Lung (tissue), 12 donors: ENCODE results near the gene SSH2. TPM values are rescaled to one million over a fixed set of nuclear protein-coding genes. Genes with fewer than 3 reads are reported as not detected.
A peak's percentile ranks its signal among the peaks of the same experiment; 100 is the strongest.
"Not testable (repeated sequence)": the region's sequence is repeated elsewhere in the genome, so short reads cannot be mapped to it uniquely, and the experiment has no call there.

ENCODE experiments used
- ATAC-seq: fragments of 200-7000 bp; cut with Tn5 transposase; one replicate; pipeline ENCODE4 v1.9.1; 2020; ENCODE audit warnings: moderate number of reproducible peaks; ENCODE audit not compliant: insufficient read depth, low FRiP score
- DNase-seq, 3 donors: peaks; one replicate each; pipeline ENCODE4 v3.0.0-alpha.2; 2013 to 2017
- H3K27ac ChIP-seq, 2 donors: one replicate each; pipeline ENCODE4 v1.5.1; 2013; ENCODE audit warnings: mild to moderate bottlenecking in 2 of 2, moderate library complexity in 2 of 2, control low read depth in 1 of 2, inconsistent platforms in 1 of 2, low read depth in 1 of 2, low read length in 1 of 2
- H3K27me3 ChIP-seq, 3 donors: one replicate each; pipeline ENCODE4 v1.5.1; 2013; ENCODE audit warnings: low read length in 2 of 3; ENCODE audit not compliant: control insufficient read depth in 3 of 3, insufficient read depth in 3 of 3
- H3K36me3 ChIP-seq, 4 donors: one replicate each; pipeline ENCODE4 v1.5.1; 2013; ENCODE audit warnings: low read length in 4 of 4, mild to moderate bottlenecking in 1 of 4, moderate library complexity in 1 of 4; ENCODE audit not compliant: control insufficient read depth in 4 of 4, insufficient read depth in 4 of 4
- H3K4me1 ChIP-seq, 5 donors: one replicate each; pipeline ENCODE4 v1.5.1; 2013; ENCODE audit warnings: low read length in 5 of 5, mild to moderate bottlenecking in 2 of 5, moderate library complexity in 1 of 5; ENCODE audit not compliant: control insufficient read depth in 5 of 5, insufficient read depth in 5 of 5
- H3K4me3 ChIP-seq: one replicate; pipeline ENCODE4 v1.5.1; 2013; ENCODE audit warnings: mild to moderate bottlenecking, control low read depth, moderate library complexity
- H3K9ac ChIP-seq, 2 donors: one replicate each; pipeline ENCODE4 v1.5.1; 2013; ENCODE audit warnings: low read length in 2 of 2, control low read depth in 1 of 2; ENCODE audit not compliant: insufficient read depth in 1 of 2
- H3K9me3 ChIP-seq, 4 donors: one replicate each; pipeline ENCODE4 v1.5.1; 2013; ENCODE audit warnings: low read length in 3 of 4, mild to moderate bottlenecking in 1 of 4, moderate library complexity in 1 of 4; ENCODE audit not compliant: control insufficient read depth in 4 of 4, insufficient read depth in 3 of 4
- CTCF ChIP-seq: IDR thresholded peaks from 2 replicates; pipeline ENCODE4 v1.5.1; 2012; ENCODE audit warnings: mild to moderate bottlenecking; ENCODE audit errors: control extremely low read depth, extremely low read depth
- WGBS, 2 donors: extraction: QIAGEN DNeasy Blood & Tissue Kit; methylation state at CpG; one replicate each; pipeline ENCODE4 v1.1.7; 2013; 5-methylcytosine and 5-hydroxymethylcytosine counted together
- polyA plus RNA-seq, 2 donors: library from polyadenylated mRNA; stranded (reverse); fragments of 200-250 nt; gene quantifications; one replicate each; pipeline ENCODE4 v1.2.1, GENCODE V29; 2013
- total RNA-seq, 2 donors: library from RNA; depleted of rRNA in 1 of 2; stranded (reverse); fragments of >200 nt in 1 of 2; gene quantifications; one replicate each; pipeline ENCODE4 v1.2.1, GENCODE V29; 2014 to 2021
- donor health status: control.
- donor health status: control.
- donor health status: Bipolar disorder and iron deficiency.
- donor health status: healthy.
- donor health status: DM: yes; HTN: yes; CAD: no.

The SSH2 gene
- total and polyA plus RNA-seq, 4 donors: 23.4 to 69.4 (median 41.1) TPM

GRCh38 chr17:29726715-29727252 lies 203.2 kb downstream of the SSH2 start:
- peaks cover 0 to 24% (median 10%) of the 10 kb centered on the region in 5 donors for H3K4me1 ChIP-seq
- no peaks in the 10 kb centered on the region for H3K27me3 ChIP-seq
- H3K36me3 ChIP-seq: peaks cover 0 to 2% (median 0%) of the 10 kb centered on the region in 4 donors
- 13 to 30% methylated on average over 2 of the region's 2 CpGs for WGBS, 2 donors
- ATAC-seq (no peak), DNase-seq (peak in 2 of 3 donors; percentile 64 to 77)
- peak overlapping the region in 1 of 2 donors; percentile 53 for H3K27ac ChIP-seq
- no peak for TF ChIP-seq CTCF
- H3K9ac ChIP-seq: peak overlapping the region in 1 of 2 donors; percentile 61
- no peak overlapping the region for H3K4me3 ChIP-seq
- H3K9me3 ChIP-seq: peaks cover 0 to 5% (median 0%) of the 10 kb centered on the region in 4 donors

GRCh38 chr17:29725408-29725807 lies 204.6 kb downstream of the SSH2 start:
- not testable (repeated sequence) for H3K4me3 ChIP-seq, H3K36me3 ChIP-seq, H3K9ac ChIP-seq, H3K27me3 ChIP-seq, DNase-seq, ATAC-seq, H3K9me3 ChIP-seq, H3K27ac ChIP-seq
- peaks cover 0 to 32% (median 14%) of the 10 kb centered on the region in 5 donors for H3K4me1 ChIP-seq
- WGBS, 2 donors: 91 to 95% methylated on average over 1 of the region's 1 CpG

GRCh38 chr17:29723278-29724047 lies 206.6 kb downstream of the SSH2 start:
- H3K9me3 ChIP-seq: no peaks in the 10 kb centered on the region
- H3K27ac ChIP-seq: peak overlapping the region; percentile 40 to 83
- DNase-seq (no peak), ATAC-seq (no peak)
- H3K9ac ChIP-seq: peak overlapping the region in 1 of 2 donors; percentile 79
- H3K4me1 ChIP-seq: peaks cover 0 to 34% (median 14%) of the 10 kb centered on the region in 5 donors
- H3K4me3 ChIP-seq: no peak overlapping the region
- no peak for TF ChIP-seq CTCF
- no peaks in the 10 kb centered on the region for H3K27me3 ChIP-seq
- peaks cover 0 to 2% (median 0%) of the 10 kb centered on the region in 4 donors for H3K36me3 ChIP-seq
- 54 to 77% methylated on average over 2 of the region's 2 CpGs for WGBS, 2 donors
